GM19240 (cell line): ENCODE data around the gene MVB12B.

ENCODE experiments used
- DNase-seq: peaks from one replicate; pipeline ENCODE4 v3.0.0; 2011; ENCODE audit warnings: low spot score; ENCODE audit not compliant: insufficient read length

MVB12B gene

GRCh38 chr9:126404459-126404858 lies 77.8 kb downstream of the MVB12B start:
- no peak for DNase-seq

DNA sequence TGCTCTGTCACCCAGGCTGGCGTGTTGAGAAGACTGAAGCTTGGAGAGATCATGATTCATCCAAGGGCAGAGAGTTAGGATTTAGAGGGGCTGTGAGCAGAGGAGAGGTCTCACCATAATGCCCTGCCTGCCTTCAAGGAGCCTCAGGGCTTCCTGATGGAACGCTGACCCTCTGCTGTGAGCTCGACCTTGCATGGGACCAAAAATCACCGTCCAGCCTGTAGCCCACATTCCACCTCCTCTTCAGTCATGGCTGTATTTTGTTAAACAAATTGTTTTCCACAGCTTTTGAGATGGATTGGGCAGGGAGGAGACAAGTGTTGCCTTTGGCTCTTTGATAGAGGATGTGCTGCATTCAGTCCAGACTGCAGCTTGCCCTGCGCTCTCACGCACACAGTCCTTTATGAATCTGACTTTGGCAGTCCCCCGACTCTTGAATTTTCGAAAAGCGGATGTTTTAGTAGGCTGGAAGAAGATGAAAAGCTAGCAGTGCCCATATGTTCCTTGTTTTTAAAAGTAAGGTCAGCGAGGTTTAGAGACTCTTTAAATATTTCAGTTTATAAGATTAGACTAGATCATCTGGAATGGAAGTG lies 79.5 kb downstream of the MVB12B start:
- DNase-seq: no peak

GRCh38 chr9:126407114-126407870 lies 80.7 kb downstream of the MVB12B start:
- DNase-seq: no peak

- DNase-seq: no peak
These were observed 81.4 kb downstream of the MVB12B start for GRCh38 chr9:126408004-126408403.

DNA sequence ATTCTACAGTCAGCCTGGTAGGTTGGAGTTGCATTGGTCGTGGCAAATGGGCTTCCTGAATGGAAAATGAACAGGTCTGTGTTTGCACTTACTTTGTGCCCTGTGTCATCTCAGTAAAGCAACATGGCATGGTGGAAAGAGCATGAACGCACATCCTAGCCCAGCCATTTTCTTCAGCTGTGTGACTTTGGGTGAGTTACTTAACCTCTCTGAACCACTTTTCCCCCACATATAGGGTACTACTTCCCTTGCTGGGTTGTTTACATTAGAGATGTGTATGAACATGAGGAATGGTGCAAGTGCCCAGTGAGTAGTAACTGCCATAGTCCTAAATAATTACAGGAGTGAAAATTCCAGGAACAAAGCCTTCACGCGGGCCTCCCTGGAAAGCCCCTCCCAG lies 83.6 kb downstream of the MVB12B start:
- no peak for DNase-seq

DNA sequence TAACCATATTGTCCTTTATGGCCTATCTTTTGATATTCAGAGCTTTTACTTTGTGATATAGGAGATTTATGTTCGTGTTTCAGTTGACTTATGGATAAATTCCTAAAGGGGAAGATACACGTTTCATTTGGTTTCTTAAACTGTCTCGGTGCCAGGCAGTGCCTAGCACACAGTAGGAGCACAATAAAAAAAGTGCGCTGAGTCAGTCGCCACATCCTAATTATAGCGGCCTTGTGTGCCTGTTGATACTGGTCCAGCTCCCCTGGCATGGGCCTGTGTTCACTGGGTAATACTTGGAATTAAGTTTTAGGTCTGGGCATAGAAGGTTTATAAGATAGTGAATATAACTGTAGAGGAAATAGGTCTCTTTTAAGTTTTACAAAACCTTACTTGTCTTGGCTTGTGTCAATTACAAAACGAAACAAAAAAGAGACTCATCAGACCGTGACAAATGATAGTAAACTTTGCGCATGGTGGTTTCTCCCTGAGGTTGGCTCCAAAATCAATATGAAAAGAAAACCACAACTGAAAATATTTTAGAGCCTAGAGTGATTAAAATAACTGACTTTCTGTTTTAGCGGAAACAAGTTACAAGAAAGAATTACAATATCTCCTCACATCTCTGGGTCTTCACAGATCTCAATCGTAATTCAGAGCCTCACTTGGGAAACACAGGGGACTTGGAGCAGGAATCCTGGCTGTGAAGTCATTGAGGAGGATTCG lies 84.8 kb downstream of the MVB12B start:
- DNase-seq: peak; percentile 52

DNA sequence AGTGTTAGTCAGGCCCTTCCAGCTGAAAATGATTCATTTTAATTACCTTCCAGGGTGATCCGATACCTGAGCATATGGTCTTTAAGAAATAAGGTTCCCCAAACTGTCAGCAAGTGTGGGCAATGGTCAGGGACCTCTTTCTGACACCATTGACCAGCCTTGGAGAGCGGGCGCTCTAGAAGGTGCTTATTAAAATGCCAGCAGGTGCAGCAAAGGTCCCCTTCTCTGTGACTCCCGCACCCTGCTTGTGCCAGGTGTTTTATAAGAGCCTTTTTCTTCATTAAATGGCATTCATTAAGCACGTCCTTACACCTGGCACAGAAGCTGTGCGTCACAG lies 85.3 kb downstream of the MVB12B start:
- DNase-seq: no peak

DNA sequence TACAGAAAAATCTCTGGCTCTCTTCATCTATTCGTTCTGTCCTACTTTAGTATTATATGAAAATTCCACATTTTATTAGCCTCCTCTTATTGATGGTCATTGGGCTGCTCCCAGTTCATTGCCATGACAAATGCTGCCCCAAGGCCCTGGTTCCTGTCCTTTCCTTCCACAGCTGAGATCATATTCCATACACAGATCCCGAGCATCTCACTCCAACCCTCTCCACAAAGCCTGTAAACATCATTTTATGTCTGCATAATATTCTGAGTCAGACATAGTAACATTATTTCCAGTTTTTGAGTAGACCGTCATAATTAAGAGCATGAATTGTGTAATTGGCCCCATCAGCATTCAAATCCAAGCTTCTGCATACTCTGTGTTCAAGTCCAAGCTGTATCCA lies 86.3 kb downstream of the MVB12B start:
- no peak for DNase-seq

DNA sequence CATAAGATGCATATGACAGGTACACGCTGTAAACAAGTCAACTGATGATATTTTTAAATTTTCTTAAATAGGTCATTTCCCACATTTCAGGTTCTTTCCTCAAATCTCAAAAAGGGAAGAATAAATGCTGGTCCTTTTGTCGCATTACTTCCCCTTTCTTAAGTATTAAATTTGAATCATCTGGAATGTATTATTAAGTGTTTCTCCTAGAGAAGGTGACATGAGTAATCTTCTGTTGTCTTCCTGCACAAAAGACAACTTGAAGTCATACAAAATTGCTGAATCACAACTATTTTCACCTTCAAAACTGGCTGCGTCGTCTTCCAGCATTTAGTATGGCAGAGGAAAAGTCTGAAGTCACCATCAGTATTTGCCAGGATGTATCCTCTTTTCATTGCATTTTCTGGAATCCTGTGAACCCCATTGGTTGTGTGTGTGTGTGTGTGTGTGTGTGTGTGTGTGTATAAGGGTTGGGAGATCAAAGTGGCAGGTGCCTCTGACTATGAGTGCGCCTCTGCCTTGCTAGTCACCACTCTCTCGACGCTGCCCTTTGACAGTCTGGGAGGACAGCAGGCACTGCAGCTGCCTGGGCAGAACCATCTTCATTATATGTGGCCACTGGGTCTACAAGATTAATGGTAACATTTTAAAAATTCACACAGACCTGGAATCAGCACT lies 86.9 kb downstream of the MVB12B start:
- no peak for DNase-seq

DNA sequence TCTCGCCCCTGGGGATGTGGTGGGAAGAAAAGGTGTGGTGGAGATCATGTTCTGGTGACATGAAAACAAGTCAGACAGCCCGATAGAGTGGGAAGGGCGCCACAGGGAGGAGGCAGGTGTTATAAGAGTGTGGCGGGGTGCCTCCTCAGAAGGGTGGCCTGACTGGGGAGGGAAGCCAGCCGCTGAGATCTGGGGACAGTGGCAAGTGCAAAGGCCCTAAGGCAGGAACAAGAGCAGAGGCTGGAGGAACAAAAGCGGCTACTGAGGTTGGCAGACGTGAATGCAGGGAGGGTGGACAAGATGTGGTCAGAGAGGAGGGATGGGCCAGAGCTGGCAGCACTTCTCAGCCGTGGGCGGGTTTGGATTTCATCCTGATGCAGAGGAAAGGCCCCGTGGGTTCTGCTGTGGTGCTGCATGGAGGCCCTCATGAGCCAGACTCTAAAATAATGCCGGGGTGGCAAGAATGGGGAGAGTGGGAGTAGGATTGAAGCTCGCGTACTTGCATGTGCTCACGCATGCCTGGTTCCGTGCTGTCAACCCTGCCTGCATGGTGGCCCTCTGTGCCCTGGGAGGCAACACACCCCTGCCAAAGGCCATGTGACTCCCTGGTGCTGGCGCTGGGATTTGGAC lies 89.2 kb downstream of the MVB12B start:
- no peak for DNase-seq

DNA sequence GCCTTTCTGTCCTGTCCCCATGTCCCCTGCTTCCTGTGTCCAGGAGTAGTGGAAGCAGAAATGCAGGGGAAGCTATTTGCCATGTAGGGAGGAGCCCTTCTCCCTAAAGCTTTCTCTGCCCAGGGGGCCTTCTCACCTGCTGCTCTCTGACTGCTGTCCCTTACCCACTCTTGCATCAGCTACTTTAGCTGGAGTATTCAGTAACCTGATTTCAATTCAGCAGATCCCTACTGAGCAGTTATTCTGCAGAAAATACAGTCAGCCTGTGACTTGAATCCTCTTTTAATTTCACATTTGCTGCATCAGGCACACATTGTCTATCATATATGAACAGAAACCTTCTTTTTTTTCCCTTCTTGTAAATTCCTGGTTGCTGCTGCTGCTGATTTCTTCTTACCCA lies 90.4 kb downstream of the MVB12B start:
- no peak for DNase-seq

- no peak for DNase-seq
These were observed 91.1 kb downstream of the MVB12B start for GRCh38 chr9:126417684-126418083.

- no peak for DNase-seq
These were observed 92.0 kb downstream of the MVB12B start for GRCh38 chr9:126418608-126419007.

DNA sequence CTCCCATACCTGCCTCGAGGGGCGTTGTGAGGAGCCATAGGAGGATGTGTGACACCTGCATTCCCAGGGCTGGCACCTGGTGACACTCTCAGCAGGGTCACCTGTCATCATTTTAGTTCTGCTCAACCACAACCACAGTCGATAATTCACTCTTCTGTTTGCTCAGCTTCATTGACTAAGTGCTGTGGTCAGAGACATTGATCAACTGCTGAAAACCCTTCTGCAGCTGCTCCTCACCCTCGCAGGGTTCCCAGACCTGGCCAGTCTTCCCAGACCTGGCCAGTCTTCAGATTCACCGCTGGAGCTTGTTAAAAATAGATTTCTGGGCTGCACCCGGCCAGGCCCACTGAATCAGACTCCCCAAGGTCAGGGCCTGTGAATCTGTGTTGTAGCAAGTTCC lies 92.8 kb downstream of the MVB12B start:
- DNase-seq: no peak

GRCh38 chr9:126420135-126420534 lies 93.5 kb downstream of the MVB12B start:
- DNase-seq: no peak

DNA sequence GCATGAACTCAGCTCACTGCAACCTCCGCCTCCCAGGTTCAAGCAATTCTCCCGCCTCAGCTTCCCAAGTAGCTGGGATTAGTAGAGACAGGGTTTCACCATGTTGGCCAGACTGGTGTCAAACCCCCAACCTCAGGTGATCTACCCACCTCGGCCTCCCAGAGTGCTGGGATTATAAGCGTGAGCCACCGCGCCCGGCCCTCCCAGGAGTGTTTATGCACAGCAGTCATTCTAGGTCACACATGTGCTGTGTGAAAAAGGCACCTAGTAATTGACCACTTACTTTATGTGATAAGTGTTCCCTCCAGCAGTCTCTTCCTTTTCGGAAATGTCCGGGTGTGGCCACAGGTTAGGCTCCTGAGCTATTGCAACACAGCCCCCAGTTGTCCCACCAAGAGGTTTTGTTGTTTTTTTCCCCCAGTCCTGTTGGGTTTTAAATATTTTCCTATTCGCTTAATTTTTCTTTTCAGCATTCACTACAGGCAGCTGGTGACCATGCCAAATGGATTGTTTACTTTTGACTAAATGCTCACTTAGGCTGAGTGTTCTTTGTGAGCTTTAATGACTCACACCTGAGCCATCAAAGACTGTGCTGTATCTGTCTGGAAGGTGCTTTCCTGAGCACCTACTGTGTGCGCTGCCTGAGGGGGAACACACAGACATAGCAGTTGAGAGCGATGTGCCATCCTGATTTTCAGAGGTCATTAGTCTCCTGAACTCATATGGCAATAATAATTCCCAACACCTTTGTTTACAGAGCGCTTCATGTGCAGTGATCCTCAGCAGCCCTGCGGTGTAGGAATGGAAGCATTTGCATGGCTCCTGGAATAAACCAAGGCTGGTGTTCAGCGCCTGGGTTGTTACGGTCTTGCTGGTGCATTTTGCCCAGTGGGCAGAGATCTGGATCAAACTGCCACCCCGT lies 94.3 kb downstream of the MVB12B start:
- DNase-seq: no peak

DNA sequence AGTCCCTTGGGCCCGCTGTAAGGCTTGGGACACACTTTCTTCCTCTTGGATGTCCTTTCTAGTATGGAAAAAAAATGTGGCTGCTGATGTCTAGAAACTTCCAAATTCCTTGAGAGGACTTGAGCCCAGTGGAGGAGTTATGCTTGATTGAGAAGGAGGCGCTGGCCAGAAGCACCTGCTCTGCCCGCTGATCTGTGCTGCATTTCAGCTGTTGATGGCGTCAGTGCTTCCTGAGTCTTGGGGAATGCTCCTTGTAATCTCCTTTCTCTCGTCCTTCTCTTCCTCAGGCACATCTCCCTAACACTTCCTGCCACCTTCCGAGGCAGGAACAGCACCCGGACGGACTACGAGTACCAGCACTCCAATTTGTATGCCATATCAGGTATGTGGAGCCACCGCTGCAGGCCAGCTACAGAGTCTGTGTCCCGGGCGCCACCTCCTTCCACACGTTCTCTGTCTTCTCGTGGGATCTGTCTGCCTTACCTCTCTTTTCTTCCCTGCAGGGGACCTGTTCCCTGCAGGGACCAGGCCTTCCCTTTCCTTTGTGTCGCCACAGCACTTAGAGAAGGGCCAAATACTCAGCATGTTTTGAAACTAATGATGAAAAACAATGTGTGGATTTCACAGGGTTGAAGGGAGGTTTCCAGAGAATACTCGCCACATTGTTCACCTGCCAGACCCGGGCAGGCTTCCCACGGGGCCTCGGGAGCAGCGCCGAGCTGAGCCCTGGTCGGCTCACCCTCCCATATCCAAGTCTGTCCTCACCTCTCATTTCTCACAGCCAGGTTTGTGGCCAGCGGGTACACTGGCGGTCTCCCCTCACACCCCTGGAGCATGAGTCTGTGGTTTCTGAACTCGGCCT lies 95.2 kb downstream of the MVB12B start:
- no peak for DNase-seq

DNA sequence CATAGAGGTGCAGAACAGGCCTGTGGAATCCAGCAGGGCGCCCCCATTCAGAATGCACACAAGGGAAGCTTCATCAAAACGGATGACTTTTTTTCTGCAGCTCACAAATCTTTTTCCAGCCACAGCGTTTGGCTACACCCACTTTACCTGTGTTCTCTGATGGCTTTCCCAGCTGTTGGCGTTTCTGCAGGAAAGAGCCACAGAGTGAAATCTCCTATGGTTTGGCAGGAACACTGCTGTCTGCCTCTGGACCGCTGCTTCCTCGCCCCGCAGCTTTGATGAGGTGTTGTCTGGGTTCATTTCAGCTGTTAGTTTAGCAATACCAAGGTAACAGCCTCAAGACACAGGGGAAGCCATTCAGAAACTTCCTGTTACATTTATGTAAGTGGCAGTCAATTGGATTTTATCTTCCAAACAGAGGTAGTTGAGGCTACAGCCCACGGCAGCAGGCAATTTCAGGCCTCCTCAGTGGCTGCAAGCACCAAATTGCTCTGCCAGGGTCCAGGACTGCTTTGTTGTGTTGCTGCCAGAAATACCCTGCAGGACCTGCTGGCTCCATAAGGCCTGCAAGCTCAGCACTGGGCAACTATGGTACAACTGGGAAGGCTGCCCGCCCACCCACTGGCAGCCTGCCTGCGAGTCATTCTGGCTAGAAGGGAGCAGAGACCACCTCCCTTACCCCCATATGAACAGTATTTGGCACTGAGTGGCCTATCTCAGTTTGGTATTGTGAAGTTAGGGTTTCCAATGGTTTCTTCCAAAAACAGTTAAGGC lies 96.7 kb downstream of the MVB12B start:
- DNase-seq: no peak

DNA sequence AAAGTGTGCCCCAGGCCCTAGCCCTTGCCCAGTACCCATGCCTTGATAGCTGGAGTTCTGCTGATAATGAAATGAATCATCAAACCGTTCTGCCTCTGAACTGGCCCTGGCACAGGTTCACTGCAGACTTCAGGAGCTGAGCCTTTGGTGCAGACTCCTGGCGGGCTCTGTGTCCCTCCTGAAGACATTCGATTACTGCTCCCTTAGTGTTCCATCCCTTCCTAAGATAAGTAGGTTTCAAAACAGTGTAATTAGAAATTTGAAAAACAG lies 97.2 kb downstream of the MVB12B start:
- no peak for DNase-seq
